Inflammatory macrophage (primary cell): ENCODE results near the gene CD38.

Experiments
- DNase-seq, 2 donors: peaks; one replicate each; pipeline ENCODE4 v3.0.0-alpha.2; 2020 to 2022

The CD38 gene

DNA sequence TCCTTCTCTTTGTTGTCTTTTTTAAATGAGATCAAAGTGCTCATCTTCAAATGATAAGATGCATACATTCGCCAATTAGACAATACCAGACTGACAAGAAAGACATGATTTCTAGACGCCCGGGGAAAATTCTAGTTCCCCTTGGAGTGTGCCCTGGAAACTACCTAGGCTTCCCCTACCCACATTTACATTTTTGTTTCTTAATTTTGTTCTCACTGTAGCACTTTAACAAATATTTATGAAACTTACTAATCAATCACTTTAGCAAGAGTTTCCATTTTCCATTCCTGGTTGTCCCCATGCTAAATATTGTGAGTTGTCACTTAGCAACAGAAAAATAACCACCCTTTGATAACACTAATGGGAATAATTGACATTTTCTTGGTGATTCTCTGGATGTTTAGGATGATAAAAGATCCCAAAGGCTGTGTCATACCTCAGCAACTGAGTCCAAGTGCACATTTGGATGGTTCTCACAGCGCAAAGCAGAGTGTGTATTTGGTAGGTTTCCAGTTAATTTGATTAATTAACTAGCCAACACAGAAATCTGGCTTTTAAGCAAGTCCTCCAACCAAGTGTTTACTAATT, 90.8 kb downstream of the CD38 start:
- DNase-seq = no peak

GRCh38 chr4:15870079-15870478, 92.0 kb downstream of the CD38 start:
- DNase-seq = no peak

DNA sequence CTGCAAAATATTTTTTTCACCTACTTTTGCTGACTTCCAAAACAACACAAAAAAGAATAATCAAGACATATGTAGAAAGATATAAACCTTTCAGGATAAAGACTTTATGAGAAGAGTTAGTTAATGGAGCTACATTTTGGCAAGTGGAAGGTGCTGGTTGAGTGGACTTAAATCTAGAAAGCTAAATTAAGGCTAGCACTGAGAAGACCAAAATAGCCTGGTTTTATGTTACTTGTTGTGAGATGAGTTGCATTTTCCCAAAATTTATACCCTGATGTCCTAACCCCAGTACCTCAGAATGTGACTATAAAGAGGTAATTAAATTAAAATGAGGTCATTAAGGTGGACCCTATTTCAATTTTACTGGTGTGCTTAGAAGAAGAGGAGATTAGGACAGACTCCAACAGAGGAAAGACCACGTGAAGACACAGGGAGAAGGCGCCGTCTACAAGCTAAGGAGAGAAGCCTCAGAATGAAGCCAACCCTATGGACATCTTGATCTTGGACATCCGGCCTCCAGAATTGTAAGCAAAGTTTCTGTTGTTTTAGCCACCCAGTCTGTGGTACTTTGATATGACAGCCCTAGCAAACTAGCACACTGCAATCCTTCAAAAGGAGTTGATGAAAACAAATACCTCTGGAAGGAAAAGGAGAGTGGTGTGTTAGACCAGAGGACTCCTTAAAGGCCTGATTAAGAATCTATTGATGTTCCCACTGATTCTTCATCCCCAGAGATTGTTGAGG, 93.0 kb downstream of the CD38 start:
- no peak for DNase-seq

- no peak for DNase-seq
Measured at GRCh38 chr4:15873117-15873516, 95.0 kb downstream of the CD38 start.

DNA sequence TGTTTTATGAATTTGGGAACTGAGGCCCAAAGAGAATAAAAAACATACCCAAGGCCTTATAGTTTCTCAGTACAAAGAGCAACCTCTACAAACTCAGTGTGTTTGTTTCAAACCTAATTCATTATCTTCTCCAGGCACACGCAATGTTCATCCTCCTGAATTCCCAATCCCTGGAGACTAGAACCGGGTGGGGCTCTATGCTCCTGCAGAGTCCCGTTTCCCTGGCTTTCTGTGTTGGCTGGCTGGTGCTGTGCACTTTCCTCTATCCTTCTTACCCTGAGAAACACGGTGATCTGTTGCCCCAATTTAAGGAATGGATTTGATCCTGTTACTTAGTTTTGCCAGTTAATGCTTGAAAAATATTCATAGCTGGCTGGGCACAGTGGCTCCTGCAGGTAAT, 96.5 kb downstream of the CD38 start:
- DNase-seq = no peak

DNA sequence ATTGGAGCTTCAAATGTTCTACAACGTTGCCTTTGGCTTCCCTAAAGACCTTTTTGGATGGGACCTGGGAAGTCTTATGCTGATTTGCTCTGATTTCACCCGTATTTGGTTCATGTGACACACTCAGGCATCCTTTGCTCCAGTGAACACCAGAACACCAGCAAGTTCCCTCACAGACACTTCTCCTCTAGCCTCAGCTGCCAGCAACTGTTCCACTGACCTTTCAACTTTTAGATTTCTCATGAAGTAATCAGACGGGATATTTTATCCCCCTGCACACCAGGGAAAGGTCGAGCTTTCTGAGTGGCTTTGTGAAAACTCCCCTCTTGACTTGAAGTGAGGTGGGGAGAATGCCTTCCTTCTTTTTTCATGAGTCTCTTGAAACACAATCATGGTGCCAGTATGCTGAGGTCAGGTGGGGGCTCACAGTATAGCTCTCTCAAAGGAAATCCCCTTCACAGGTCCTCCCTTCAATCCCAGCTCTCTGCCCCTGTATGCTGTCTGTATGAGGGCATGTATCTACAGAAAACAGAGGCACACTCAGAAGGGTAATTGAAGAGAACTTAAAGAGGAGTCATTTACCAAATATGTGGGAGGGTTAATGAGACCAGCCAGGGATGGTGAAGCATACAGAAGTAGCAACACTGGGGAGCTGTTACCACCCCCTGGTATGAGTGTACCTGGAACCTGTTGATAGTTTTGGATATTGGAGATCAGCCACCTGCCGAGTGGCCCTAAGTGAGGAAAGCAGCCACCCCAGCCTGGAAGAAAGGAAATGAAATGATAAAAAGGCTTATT, 97.7 kb downstream of the CD38 start:
- DNase-seq = no peak

DNA sequence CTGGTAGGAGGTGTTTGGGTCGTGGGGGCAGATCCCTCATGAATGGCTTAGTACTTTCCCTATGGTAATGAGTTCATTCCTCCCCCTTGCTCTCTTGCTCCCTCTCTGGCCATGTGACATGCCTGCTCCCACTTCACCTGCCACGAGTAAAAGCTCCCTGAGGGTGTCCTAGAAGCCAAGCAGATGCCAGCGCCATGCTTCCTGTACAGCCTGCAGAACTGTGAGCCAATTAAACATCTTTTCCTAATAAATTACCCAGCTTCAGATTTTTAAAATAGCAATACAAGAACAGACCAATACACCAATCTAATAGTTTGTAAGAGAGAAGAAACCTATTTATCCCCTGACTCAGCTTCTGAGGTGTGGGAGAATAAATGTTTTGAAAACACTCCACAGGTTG, 99.9 kb downstream of the CD38 start:
- no peak for DNase-seq

DNA sequence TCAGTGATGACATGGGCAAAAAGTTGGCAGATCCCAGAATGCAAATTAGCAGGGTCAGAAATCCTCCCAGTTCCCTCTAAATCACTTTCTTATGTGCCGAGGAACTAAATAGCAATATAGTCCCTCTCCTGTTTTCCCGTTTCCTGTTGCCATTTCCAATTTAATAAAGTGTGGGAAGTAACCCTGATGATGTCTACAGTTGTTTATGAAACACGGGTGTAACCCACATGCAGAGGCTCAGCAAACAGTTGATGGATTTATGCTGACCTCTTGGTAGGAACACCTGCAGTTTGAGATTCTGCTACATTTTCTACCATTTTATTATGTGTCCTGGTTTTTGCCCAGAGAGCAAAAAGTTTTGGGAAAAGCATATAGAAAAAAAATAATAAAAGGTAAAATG, 103.7 kb downstream of the CD38 start:
- no peak for DNase-seq

GRCh38 chr4:15882675-15883086, 104.6 kb downstream of the CD38 start:
- peak; percentile 71 to 77 for DNase-seq

GRCh38 chr4:15883610-15884243, 105.6 kb downstream of the CD38 start:
- DNase-seq = no peak

DNA sequence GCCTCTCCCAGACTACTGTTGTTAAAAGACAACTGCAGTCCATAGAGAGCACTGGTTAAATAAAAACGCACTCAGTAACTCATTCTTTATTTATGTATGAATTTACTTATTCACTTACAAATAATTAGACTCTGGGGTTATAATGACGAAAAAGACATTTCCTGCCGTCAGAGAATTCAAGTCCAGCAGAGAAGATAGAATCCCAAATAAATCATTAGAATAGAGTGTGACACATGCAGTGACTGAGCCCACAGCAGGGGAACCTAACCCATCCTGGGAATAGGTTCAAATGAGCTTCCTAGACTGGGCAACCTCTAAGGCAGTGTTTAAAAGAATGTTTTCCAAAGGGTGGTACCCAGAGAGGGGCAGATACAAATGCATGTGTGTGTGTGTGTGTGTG, 106.5 kb downstream of the CD38 start:
- DNase-seq = no peak

GRCh38 chr4:15885422-15885821, 107.3 kb downstream of the CD38 start:
- no peak for DNase-seq

DNA sequence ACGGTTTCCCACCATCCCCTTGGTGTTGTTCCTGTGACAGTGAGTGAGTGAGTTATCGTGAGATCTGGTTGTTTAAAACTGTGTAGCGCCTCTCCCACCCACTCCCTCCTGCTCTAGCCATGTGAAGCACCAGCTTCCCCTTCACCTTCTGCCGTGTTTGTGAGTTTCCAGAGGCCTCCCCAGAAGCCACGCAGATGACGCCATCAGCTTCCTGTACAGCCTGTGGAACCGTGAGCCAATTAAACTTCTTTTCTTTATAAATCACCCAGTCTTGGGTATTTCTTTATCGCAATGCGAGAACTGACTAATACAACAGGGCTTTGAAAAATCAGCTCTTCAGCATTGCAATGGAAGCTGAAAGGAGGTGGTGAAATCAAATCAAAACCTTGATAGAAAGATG, 110.4 kb downstream of the CD38 start:
- DNase-seq = peak; percentile 14 to 38

DNA sequence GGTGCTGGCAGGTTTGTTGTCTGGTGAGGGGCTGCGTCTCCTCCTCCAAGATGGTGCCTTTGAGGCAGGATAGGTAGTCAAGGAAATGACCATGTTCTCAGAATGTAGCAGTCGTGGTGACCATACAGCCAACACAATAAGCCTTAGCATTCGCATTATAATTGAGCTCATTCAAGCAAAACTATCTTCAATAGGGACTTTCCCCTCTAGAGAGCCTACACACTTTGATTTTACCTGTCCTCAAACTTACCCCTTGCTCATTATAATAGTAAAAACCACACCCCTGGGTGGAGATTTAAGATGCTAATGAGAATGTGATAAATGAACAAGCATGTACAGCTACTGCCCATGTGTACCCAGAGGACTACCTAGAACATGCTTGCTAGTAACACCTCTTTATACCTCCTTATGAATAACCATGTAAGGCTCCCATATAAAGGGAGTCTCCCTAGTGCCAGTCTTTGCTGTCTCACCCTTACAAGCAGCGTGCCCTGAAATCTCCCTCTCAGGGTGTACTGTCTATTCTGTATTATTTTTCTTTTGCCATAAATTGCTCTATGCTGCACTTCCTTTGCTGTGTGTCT, 112.2 kb downstream of the CD38 start:
- DNase-seq = no peak

GRCh38 chr4:15891312-15891711, 113.2 kb downstream of the CD38 start:
- no peak for DNase-seq

GRCh38 chr4:15893962-15894361, 115.8 kb downstream of the CD38 start:
- no peak for DNase-seq

DNA sequence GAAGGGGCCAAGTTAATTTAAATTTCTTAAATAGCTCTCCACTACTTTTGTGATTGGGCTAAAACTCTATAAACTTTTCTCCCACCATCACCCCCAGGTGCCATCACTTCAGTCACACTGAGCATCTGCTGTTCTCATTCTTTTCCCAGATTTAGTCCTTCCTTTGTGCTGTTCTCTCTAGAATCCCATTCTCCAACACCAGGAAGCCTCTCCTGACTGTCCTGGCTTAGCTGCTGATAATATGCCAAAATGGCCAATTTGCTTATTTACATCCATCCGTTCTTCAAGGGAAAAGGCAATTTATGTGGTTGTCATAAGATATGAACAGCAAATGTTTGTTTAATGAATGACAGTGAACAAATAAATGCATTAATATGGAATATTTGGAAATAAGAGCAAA, 116.3 kb downstream of the CD38 start:
- DNase-seq = no peak

GRCh38 chr4:15894921-15895916, 117.1 kb downstream of the CD38 start:
- peak; percentile 22 to 36 for DNase-seq

- DNase-seq = no peak
Measured at GRCh38 chr4:15897577-15897976, 119.4 kb downstream of the CD38 start.

GRCh38 chr4:15898902-15899301, 120.8 kb downstream of the CD38 start:
- no peak for DNase-seq

GRCh38 chr4:15899511-15899910, 121.4 kb downstream of the CD38 start:
- DNase-seq = no peak

- peak; percentile 4 to 9 for DNase-seq
Measured at GRCh38 chr4:15901007-15901406, 122.9 kb downstream of the CD38 start.
